Colonic mucosa (tissue), 4 donors: ENCODE measurements around the gene RAC3. TPM values are rescaled to one million over a fixed set of nuclear protein-coding genes. Genes with fewer than 3 reads are reported as not detected.

Source experiments
- DNase-seq: peaks from one replicate; pipeline ENCODE4 v3.0.0-alpha.2; 2020
- H3K27ac ChIP-seq: fragments of 200-600 bp; one replicate; pipeline ENCODE4 v1.8.0; 2021
- H3K27me3 ChIP-seq: fragments of 200-600 bp; one replicate; pipeline ENCODE4 v1.8.0; 2021
- H3K36me3 ChIP-seq: fragments of 200-600 bp; one replicate; pipeline ENCODE4 v1.8.0; 2021
- H3K4me1 ChIP-seq: fragments of 200-600 bp; one replicate; pipeline ENCODE4 v1.8.0; 2021; ENCODE audit warnings: mild to moderate bottlenecking
- H3K4me3 ChIP-seq: fragments of 200-600 bp; one replicate; pipeline ENCODE4 v1.8.0; 2021
- H3K9ac ChIP-seq, 2 donors: one replicate each; pipeline ENCODE4 v1.7.0; 2013; ENCODE audit warnings: control low read depth in 2 of 2, low read depth in 2 of 2, low read length in 2 of 2
- H3K9me3 ChIP-seq: fragments of 200-600 bp; one replicate; pipeline ENCODE4 v1.8.0; 2021
- CTCF ChIP-seq: fragments of 200-600 bp; IDR thresholded peaks from one replicate; pipeline ENCODE4 v1.8.0; 2022; ENCODE audit warnings: antibody characterized with exemption, mild to moderate bottlenecking
- intact Hi-C: fragments of 100-400 bp; cut with DNase I; formaldehyde crosslinking; loops from one replicate; pipeline ENCODE4 v1.14.1; 2022
- total RNA-seq, 2 donors: library from RNA; stranded (reverse); fragmentation: NEBNext Ultra II Directional in 1 of 2; extraction: Animal tissue kit (Norgen Biotek cat#: 25700) in 1 of 2; gene quantifications; one replicate each; pipeline ENCODE4 v1.2.1, GENCODE V29; 2021
- donor health status: healthy.
- donor health status: DM: no; HTN: no; CAD: no.
- donor health status: DM: no; HTN: no; CAD: no.

RAC3 gene
- total RNA-seq, 2 donors from 2014 or later = 7.0 to 16.6 TPM

- no peak for DNase-seq
- no peak for TF ChIP-seq CTCF
- H3K4me3 ChIP-seq = no peak overlapping the region
- no peaks in the 10 kb centered on the region for H3K4me1 ChIP-seq
- intact Hi-C loops = no loop called here
- no peaks in the 10 kb centered on the region for H3K9me3 ChIP-seq
- no peak overlapping the region for H3K9ac ChIP-seq
- H3K27ac ChIP-seq = no peak overlapping the region
- H3K36me3 ChIP-seq = no peaks in the 10 kb centered on the region
- H3K27me3 ChIP-seq = no peaks in the 10 kb centered on the region
Measured at GRCh38 chr17:82000803-82001570, 30.5 kb upstream of the RAC3 start.

GRCh38 chr17:82001571-82002056 is 29.9 kb upstream of the RAC3 start:
- DNase-seq = no peak
- no peak for TF ChIP-seq CTCF
- H3K27ac ChIP-seq = no peak overlapping the region
- H3K27me3 ChIP-seq = no peaks in the 10 kb centered on the region
- no peak overlapping the region for H3K9ac ChIP-seq
- intact Hi-C loops = no loop called here
- H3K4me1 ChIP-seq = no peaks in the 10 kb centered on the region
- no peaks in the 10 kb centered on the region for H3K36me3 ChIP-seq
- H3K4me3 ChIP-seq = no peak overlapping the region
- H3K9me3 ChIP-seq = no peaks in the 10 kb centered on the region

GRCh38 chr17:82003411-82004381 is 27.8 kb upstream of the RAC3 start:
- H3K9me3 ChIP-seq = no peaks in the 10 kb centered on the region
- DNase-seq = no peak
- H3K27me3 ChIP-seq = no peaks in the 10 kb centered on the region
- no peak overlapping the region for H3K4me3 ChIP-seq
- intact Hi-C loops = no loop called here
- H3K27ac ChIP-seq = no peak overlapping the region
- no peak overlapping the region for H3K9ac ChIP-seq
- TF ChIP-seq CTCF = no peak
- no peaks in the 10 kb centered on the region for H3K36me3 ChIP-seq
- no peaks in the 10 kb centered on the region for H3K4me1 ChIP-seq

GRCh38 chr17:82004517-82005455 is 26.7 kb upstream of the RAC3 start:
- H3K36me3 ChIP-seq = no peaks in the 10 kb centered on the region
- H3K9me3 ChIP-seq = no peaks in the 10 kb centered on the region
- TF ChIP-seq CTCF = no peak
- no peak overlapping the region for H3K4me3 ChIP-seq
- intact Hi-C loops = no loop called here
- H3K27me3 ChIP-seq = no peaks in the 10 kb centered on the region
- no peak for DNase-seq
- H3K4me1 ChIP-seq = no peaks in the 10 kb centered on the region
- H3K9ac ChIP-seq = no peak overlapping the region
- H3K27ac ChIP-seq = no peak overlapping the region
